Karpas-422 (cell line): ENCODE data around the gene ZNF679. TPM values are rescaled to one million over a fixed set of nuclear protein-coding genes. Genes with fewer than 3 reads are reported as not detected.
"Not testable (repeated sequence)": the region's sequence is repeated elsewhere in the genome, so short reads cannot be mapped to it uniquely, and the experiment has no call there.

ENCODE experiments used
- DNase-seq: peaks from one replicate; pipeline ENCODE4 v3.0.0-alpha.2; 2015
- H2AFZ ChIP-seq: fragments of 200-600 bp; sonication (generic); 2 replicates; pipeline ENCODE4 v1.6.1; 2014; ENCODE audit warnings: antibody characterized with exemption, low read length, mixed read lengths
- H3K27ac ChIP-seq: fragments of 200-600 bp; sonication (generic); 2 replicates; pipeline ENCODE4 v1.5.1; 2014; ENCODE audit warnings: mild to moderate bottlenecking, low read length, moderate library complexity
- H3K27me3 ChIP-seq: fragments of 200-600 bp; sonication (generic); 2 replicates; pipeline ENCODE4 v1.6.1; 2014; ENCODE audit warnings: low read length, mixed read lengths
- H3K36me3 ChIP-seq: fragments of 200-600 bp; sonication (generic); 2 replicates; pipeline ENCODE4 v1.6.1; 2014; ENCODE audit warnings: low read length, mixed read lengths; ENCODE audit not compliant: insufficient read depth
- H3K4me1 ChIP-seq: fragments of 200-600 bp; sonication (generic); 2 replicates; pipeline ENCODE4 v1.6.1; 2014; ENCODE audit warnings: mild to moderate bottlenecking, low read length, mixed read lengths
- H3K4me2 ChIP-seq: fragments of 200-600 bp; sonication (generic); 2 replicates; pipeline ENCODE4 v1.6.1; 2014; ENCODE audit warnings: low read length, low read depth, mild to moderate bottlenecking; ENCODE audit not compliant: poor library complexity, severe bottlenecking
- H3K4me3 ChIP-seq: fragments of 200-600 bp; sonication (generic); 2 replicates; pipeline ENCODE4 v1.5.1; 2014; ENCODE audit warnings: mild to moderate bottlenecking, antibody characterized with exemption, low read length, mixed read lengths
- H3K79me2 ChIP-seq: fragments of 200-600 bp; sonication (generic); 2 replicates; pipeline ENCODE4 v1.6.1; 2014; ENCODE audit warnings: mild to moderate bottlenecking, low read length, mixed read lengths
- H3K9ac ChIP-seq: fragments of 200-600 bp; sonication (generic); 2 replicates; pipeline ENCODE4 v1.6.0; 2014; ENCODE audit warnings: low read length
- H3K9me2 ChIP-seq: fragments of 200-600 bp; sonication (generic), shearing (Covaris generic); replicated peaks from 2 replicates; pipeline ENCODE4 v1.6.0; 2014; ENCODE audit warnings: mild to moderate bottlenecking, low read length, moderate library complexity; ENCODE audit not compliant: insufficient read depth
- H3K9me3 ChIP-seq: fragments of 300-700, 200-600 bp; sonication (generic); 2 replicates; pipeline ENCODE4 v1.6.1; 2014; ENCODE audit warnings: low read length, mixed read lengths
- H4K20me1 ChIP-seq: fragments of 200-600 bp; sonication (generic); 2 replicates; pipeline ENCODE4 v1.6.1; 2014; ENCODE audit warnings: mild to moderate bottlenecking, antibody characterized with exemption, low read length, low read depth; ENCODE audit not compliant: insufficient read depth
- total RNA-seq: library from RNA; depleted of rRNA; stranded (reverse); fragments of >200 nt; shearing (Covaris generic); gene quantifications from 2 replicates; pipeline ENCODE4 v1.2.3, GENCODE V29; 2014; ENCODE audit warnings: low replicate concordance

The ZNF679 gene
- total RNA-seq, 1 experiment from 2014 or later: not detected

DNA sequence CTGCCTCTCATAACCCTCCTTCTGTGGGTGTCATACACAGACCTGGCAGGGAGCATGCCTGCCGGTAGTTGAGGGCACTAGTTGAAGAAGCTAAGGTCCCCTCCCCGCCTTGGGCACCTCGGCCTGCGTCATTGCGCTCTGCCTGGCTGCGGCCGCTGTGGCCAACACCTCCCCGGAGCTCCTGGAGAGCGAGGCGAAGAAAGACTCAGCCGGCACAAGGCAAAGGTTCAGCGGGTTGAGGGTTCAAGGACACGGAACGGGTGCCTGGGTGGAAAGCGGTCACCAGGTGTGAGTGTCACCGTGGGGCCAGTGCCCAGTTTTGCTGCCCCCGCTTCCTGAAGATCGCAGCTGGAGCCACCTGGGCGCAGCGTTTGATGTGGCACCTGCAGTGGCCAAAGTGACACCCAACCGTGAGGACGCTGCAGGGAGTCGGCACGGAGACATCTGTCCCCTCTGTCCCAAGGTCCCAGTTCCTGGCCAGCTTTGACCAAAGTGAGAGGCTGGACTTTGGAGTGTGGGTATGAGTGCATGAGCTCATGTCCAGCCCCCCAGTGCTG, 36.0 kb upstream of the ZNF679 start:
- peaks cover 12% of the 10 kb centered on the region; the same call in 1 of the 2 replicates for H3K9me3 ChIP-seq
- no peaks in the 10 kb centered on the region for H4K20me1 ChIP-seq
- H3K79me2 ChIP-seq: no peaks in the 10 kb centered on the region
- H3K4me3 ChIP-seq: no peak overlapping the region
- H3K9ac ChIP-seq: no peak overlapping the region
- DNase-seq: no peak
- H3K4me1 ChIP-seq: no peaks in the 10 kb centered on the region
- H3K4me2 ChIP-seq: no peak overlapping the region
- H3K36me3 ChIP-seq: no peaks in the 10 kb centered on the region
- H2AFZ ChIP-seq: no peak overlapping the region
- no peaks in the 10 kb centered on the region for H3K27me3 ChIP-seq
- no peaks in the 10 kb centered on the region for H3K9me2 ChIP-seq
- H3K27ac ChIP-seq: no peak overlapping the region

DNA sequence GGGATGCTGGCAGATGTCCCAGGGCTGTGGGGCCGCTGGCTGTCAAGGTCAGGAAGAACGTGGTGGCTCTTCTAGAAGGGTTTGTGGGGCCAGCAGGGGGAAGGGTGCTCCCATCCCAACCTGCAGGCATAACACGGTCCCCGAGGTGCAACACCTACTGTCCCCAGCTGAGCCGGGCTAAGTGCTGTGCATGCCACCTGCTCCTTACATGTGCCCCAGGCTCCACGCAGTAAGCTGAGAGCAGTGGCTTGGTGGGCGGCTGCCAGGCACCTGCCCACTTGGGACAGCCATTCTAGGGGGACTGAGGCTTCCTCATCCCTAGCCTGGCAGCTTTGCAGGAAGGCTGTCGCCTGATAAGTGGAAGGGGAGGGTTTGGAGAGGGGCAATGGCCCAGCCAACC, 35.5 kb upstream of the ZNF679 start:
- Histone ChIP-seq H2AFZ (no peak overlapping the region), H3K4me3 (no peak overlapping the region), H3K4me2 (no peak overlapping the region), H3K36me3 (no peaks in the 10 kb centered on the region), H3K27me3 (no peaks in the 10 kb centered on the region), H3K27ac (no peak overlapping the region), H3K9me2 (no peaks in the 10 kb centered on the region), H3K9ac (no peak overlapping the region), H4K20me1 (no peaks in the 10 kb centered on the region), H3K79me2 (no peaks in the 10 kb centered on the region), H3K9me3 (peaks cover 12% of the 10 kb centered on the region; the same call in 1 of the 2 replicates), H3K4me1 (no peaks in the 10 kb centered on the region)
- DNase-seq: no peak

DNA sequence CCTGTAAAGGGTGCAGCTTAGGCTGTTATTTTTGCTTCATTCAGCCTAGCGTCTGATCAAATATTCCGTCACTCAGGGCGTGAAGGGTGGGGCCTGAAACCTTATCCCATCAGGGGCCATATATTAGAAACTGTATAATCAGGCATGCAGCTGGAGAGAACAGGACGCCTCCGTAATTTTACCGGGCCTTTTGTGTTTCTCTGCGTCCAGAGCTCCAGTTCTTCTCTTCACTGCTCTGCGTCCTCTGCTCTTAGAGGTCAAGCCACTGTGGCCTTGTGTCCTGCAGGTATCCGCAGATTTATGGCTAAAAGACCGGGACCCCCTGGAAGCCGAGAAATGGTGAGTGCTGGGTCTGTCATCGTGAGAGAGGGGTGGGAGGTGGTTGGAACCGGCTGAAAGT, 21.4 kb upstream of the ZNF679 start, which contains the start of gene ZNF735:
ZNF735 (plus strand) TSS at position 301 of the 400 bp plus-strand sequence; CDS start at position 301, 0 bp downstream.
- H3K36me3 ChIP-seq: no peaks in the 10 kb centered on the region
- H3K27ac ChIP-seq: no peak within 1 kb of the TSS
- H3K4me3 ChIP-seq: no peak within 1 kb of the TSS
- no peaks in the 10 kb centered on the region for H3K27me3 ChIP-seq
- no peak within 1 kb of the TSS for H2AFZ ChIP-seq
- H3K4me2 ChIP-seq: no peak within 1 kb of the TSS
- H3K4me1 ChIP-seq: no peaks in the 10 kb centered on the region
- no peaks in the 10 kb centered on the region for H4K20me1 ChIP-seq
- no peaks in the 10 kb centered on the region for H3K9me2 ChIP-seq
- no peaks in the 10 kb centered on the region for H3K79me2 ChIP-seq
- H3K9me3 ChIP-seq: no peaks in the 10 kb centered on the region
- no peak for DNase-seq
- H3K9ac ChIP-seq: no peak within 1 kb of the TSS

DNA sequence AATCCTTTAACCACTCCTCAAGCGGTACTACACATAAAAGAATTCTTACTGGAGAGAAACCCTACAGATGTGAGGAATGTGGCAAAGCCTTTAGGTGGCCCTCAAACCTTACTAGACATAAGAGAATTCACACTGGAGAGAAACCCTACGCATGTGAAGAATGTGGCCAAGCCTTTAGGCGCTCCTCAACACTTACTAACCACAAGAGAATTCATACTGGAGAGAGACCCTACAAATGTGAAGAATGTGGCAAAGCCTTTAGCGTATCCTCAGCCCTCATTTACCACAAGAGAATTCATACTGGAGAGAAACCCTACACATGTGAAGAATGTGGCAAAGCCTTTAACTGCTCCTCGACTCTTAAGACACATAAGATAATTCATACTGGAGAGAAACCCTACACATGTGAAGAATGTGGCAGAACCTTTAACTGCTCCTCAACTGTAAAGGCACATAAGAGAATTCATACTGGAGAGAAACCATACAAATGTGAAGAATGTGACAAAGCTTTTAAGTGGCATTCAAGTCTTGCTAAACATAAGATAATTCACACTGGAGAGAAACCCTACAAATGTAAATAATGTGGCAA, 8.5 kb upstream of the ZNF679 start:
- not testable (repeated sequence) for DNase-seq, H3K36me3 ChIP-seq, H3K4me1 ChIP-seq, H3K79me2 ChIP-seq, H2AFZ ChIP-seq, H3K4me3 ChIP-seq, H3K4me2 ChIP-seq, H3K9ac ChIP-seq, H3K9me2 ChIP-seq, H3K27ac ChIP-seq, H4K20me1 ChIP-seq, H3K27me3 ChIP-seq
- H3K9me3 ChIP-seq: peaks cover 26% of the 10 kb centered on the region

DNA sequence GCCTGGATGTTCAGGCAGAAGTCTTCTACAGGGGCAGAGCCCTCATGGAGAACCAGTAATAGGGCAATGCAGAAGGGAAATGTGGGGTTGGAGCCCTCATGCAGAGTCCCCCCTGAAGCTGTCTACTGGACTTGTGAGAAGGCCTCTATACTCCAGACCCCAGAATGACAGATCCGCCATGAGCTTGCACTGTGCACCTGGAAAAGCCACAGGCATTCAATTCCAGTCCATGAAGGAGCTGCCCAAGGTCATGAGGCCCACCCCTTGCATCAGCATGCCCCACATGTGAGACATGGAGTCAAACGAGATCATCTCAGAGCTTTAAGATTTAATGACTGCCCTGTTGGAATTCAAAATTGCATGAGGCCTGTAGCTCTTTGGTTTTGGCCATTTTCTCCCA, 4.9 kb upstream of the ZNF679 start:
- H3K9me2 ChIP-seq: no peaks in the 10 kb centered on the region
- H3K27ac ChIP-seq: no peak overlapping the region
- H2AFZ ChIP-seq: no peak overlapping the region
- H3K4me3 ChIP-seq: no peak overlapping the region
- no peaks in the 10 kb centered on the region for H3K4me1 ChIP-seq
- no peaks in the 10 kb centered on the region for H4K20me1 ChIP-seq
- peaks cover 28% of the 10 kb centered on the region for H3K9me3 ChIP-seq
- H3K27me3 ChIP-seq: no peaks in the 10 kb centered on the region
- no peak overlapping the region for H3K9ac ChIP-seq
- H3K79me2 ChIP-seq: no peaks in the 10 kb centered on the region
- H3K36me3 ChIP-seq: no peaks in the 10 kb centered on the region
- DNase-seq: no peak
- no peak overlapping the region for H3K4me2 ChIP-seq

DNA sequence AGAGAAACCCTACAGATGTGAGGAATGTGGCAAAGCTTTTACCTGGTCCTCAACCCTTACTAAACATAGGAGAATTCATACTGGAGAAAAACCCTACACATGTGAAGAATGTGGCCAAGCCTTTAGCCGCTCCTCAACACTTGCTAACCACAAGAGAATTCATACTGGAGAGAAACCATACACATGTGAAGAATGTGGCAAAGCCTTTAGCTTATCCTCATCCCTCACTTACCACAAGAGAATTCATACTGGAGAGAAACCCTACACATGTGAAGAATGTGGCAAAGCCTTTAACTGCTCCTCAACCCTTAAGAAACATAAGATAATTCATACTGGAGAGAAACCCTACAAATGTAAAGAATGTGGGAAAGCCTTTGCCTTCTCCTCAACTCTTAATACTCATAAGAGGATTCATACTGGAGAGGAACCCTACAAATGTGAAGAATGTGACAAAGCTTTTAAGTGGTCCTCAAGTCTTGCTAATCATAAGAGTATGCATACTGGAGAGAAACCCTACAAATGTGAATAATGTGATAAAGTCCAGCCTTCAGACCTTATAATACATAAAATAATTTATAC, 38.2 kb downstream of the ZNF679 start:
- no peak for DNase-seq
- Histone ChIP-seq H2AFZ (no peak overlapping the region), H3K4me1 (no peaks in the 10 kb centered on the region)

DNA sequence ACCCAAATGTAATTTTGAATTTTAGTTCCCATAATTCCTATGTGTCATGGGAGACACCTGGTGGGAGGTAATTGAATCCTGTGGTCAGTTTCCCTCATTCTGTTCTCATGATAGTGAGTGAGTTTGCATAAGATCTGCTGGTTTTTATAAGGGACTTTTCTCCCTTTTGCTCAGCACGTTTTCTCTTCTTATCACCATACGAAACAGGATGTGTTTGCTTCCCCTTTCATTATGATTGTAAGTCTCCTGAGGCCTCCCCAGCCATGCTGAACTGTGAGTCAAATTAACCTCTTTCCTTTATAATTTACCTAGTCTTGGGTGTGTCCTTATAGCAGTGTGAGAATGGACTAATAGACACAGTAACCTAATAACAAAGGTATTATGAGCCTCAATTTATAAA, 49.4 kb downstream of the ZNF679 start:
- Histone ChIP-seq H3K36me3 (no peaks in the 10 kb centered on the region; the same call in 1 of the 2 replicates), H3K27ac (peak overlapping the region; percentile 75), H3K9me2 (no peaks in the 10 kb centered on the region), H3K27me3 (no peaks in the 10 kb centered on the region), H3K79me2 (no peaks in the 10 kb centered on the region), H3K4me2 (no peak overlapping the region), H3K9ac (no peak overlapping the region), H3K4me1 (peaks cover 6% of the 10 kb centered on the region; the same call in 1 of the 2 replicates), H3K9me3 (peaks cover 29% of the 10 kb centered on the region), H3K4me3 (no peak overlapping the region), H4K20me1 (no peaks in the 10 kb centered on the region), H2AFZ (no peak overlapping the region)
- DNase-seq: peak; percentile 69

More for the DNA sequence above, 38.2 kb downstream of the ZNF679 start:
- Histone ChIP-seq H3K79me2 (no peaks in the 10 kb centered on the region), H3K9me2 (no peaks in the 10 kb centered on the region), H3K4me3 (no peak overlapping the region), H3K27ac (no peak overlapping the region), H3K36me3 (no peaks in the 10 kb centered on the region), H4K20me1 (no peaks in the 10 kb centered on the region), H3K9me3 (peaks cover 36% of the 10 kb centered on the region), H3K27me3 (no peaks in the 10 kb centered on the region), H3K9ac (no peak overlapping the region), H3K4me2 (no peak overlapping the region)

DNA sequence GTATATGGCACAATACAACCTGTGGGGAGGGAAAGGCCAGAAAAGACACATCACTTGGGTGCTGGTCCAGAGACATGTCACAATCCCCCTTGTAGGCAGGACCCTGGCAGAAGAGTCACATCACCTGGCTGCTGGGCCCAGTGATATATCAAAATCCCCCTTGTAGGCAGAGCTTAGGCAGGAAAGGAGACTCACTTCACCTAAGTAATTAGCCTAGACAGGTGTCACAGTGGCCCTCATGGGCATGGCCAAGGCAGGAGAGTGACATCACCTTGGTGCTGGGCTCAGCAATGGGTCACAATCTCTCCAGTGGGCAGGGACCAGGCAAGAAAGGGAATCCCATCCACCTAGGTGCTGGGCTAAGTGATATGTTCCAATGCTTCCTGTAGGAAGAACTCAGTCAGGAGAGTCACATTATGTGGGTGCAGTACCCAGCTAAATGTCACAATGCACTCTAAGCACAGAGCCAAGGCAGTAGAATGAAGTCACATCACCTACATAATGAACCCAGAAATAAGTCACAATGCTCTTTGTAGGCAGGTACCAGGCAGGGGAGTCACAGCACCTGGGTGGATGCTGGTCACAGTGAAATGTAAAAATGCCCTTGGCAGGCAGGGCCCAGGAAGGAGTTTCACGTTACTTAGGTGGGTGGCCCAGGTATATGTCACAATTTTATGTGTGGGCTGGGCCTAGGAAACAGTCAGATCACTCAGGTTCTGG, 66.6 kb downstream of the ZNF679 start:
- no peak overlapping the region for H3K4me2 ChIP-seq
- no peak overlapping the region for H3K27ac ChIP-seq
- H3K4me3 ChIP-seq: no peak overlapping the region
- no peak overlapping the region for H3K9ac ChIP-seq
- H4K20me1 ChIP-seq: no peaks in the 10 kb centered on the region
- no peaks in the 10 kb centered on the region for H3K9me3 ChIP-seq
- no peaks in the 10 kb centered on the region for H3K27me3 ChIP-seq
- no peaks in the 10 kb centered on the region for H3K79me2 ChIP-seq
- H2AFZ ChIP-seq: no peak overlapping the region
- no peaks in the 10 kb centered on the region for H3K9me2 ChIP-seq
- DNase-seq: no peak
- no peaks in the 10 kb centered on the region for H3K36me3 ChIP-seq
- no peaks in the 10 kb centered on the region for H3K4me1 ChIP-seq
